ENCODE results near the gene CROT.
A peak's percentile ranks its signal among the peaks of the same experiment; 100 is the strongest.
"Not testable (repeated sequence)": the region's sequence is repeated elsewhere in the genome, so short reads cannot be mapped to it uniquely, and the experiment has no call there.

CROT gene, protein sequence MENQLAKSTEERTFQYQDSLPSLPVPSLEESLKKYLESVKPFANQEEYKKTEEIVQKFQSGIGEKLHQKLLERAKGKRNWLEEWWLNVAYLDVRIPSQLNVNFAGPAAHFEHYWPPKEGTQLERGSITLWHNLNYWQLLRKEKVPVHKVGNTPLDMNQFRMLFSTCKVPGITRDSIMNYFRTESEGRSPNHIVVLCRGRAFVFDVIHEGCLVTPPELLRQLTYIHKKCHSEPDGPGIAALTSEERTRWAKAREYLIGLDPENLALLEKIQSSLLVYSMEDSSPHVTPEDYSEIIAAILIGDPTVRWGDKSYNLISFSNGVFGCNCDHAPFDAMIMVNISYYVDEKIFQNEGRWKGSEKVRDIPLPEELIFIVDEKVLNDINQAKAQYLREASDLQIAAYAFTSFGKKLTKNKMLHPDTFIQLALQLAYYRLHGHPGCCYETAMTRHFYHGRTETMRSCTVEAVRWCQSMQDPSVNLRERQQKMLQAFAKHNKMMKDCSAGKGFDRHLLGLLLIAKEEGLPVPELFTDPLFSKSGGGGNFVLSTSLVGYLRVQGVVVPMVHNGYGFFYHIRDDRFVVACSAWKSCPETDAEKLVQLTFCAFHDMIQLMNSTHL

DNA sequence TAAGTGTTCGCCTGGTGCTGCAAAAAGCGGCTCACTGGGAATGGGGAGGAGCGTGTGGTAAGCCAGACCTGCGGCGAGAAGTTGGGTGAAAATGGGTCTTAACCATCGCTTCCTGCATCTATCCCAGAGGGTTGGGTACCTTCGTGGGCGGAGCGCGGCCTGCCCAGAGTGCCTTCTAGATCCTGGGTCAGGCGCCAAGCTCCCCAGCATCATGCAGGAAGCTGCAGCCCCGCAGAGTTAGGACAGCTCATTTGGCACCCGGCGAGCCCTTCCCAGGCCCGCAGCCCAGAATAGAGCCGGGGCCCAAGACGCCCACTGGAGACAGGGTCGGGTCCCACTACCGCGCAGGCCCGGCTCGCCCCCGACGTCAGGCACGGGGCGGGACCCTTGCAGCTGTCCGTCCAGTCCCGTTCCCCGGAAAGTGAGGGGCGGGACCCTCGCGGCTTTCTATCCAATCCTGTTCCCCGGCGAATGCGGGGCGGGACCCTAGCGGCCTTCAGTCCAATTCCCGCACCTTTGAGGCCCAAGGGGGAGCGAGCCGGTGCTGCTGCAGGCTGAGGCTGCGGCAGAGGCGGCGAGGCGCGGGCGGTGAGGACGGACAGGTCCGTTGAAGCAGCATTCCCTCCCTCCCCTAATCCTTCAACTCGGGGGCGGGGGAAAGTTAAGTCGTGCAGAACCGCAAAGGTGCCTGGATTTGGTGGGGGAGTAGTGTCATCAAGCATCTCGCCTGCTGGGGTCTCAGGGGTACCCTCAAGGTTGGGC lies at the start of gene CROT:
TSS of gene CROT (plus strand) at position 499 of the 762 bp plus-strand sequence. CDS start 3,405 bp downstream, outside the sequence.
- peak; percentile 92 to 95 for DNase-seq

DNA sequence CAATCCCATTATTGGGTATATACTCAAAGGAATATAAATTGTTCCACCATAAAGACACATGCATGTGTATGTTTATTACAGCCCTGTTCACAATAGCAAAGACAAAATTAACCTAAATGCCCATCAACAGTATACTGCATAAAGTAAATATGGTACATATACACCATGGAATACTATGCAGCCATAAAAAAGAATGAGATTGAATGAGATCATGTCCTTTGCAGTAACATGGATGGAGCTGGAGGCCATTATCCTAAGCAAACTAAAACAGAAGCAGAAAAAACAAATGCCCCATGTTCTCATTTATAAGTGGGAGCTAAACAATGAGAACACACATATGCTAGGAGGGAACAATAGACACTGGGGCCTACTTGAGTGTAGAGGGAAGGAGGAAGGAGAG lies 44.7 kb upstream of the CROT start:
- no peak for DNase-seq

DNA sequence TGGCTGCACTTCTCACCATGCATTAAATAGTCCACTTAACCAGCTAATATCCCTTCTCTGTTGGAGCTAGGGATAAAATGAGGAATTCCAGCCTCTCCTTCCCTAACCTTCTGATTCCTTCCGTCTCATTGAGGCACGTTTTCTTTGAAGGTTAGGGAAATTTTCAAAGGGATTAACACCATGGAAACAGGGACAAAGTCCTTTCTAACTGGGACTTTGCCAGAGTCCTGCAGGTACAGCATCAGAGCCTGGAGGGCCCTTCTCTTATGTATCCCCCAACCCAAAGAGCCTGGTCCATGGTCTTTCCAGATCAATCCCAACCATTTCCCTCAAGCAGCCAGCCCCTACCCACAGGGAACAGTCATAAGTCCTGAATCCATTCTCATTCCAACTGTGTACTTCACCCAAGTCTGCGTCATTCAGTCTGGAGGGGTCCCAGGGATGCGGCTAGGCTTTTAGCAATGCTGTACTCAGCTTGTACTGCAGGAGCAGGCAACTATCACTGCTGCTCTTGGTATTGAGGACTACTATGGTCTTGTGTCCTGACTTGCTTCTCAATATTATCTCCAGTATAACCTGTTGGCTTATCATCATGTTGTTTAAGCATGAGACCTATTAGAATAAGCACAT lies 34.6 kb upstream of the CROT start:
- no peak for DNase-seq

DNA sequence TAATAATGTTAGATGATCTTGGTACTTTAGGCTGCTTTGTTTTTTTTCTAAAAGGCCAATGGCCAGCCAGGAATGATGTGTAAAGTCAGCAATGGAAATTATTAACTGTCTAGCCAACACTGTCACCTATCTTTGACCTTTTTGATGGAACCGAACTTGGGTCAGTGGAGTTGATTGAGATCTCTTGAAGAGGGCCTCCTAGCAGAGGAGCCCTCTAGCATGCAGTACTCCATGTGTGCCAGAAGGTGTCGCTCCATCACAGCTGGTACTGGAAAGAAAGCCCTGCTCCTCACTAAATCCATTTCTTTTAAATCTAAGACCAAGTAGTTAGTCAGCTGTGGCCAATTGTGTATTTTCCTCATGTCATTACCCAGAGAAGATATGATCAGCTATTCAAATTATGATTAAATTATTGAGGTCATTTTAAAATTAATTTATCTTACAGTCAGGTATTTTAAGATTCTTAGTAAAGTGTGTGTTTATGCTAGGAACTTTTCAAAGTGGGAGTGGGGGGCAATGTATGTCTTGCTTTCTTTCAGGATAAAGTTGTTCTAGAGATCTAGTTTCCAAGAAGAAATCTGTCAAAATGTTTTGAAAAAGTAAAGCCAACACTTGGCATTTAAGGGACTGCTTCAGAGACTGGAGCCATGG lies 33.1 kb upstream of the CROT start:
- peak in 1 of 2 experiments; percentile 25 for DNase-seq

DNA sequence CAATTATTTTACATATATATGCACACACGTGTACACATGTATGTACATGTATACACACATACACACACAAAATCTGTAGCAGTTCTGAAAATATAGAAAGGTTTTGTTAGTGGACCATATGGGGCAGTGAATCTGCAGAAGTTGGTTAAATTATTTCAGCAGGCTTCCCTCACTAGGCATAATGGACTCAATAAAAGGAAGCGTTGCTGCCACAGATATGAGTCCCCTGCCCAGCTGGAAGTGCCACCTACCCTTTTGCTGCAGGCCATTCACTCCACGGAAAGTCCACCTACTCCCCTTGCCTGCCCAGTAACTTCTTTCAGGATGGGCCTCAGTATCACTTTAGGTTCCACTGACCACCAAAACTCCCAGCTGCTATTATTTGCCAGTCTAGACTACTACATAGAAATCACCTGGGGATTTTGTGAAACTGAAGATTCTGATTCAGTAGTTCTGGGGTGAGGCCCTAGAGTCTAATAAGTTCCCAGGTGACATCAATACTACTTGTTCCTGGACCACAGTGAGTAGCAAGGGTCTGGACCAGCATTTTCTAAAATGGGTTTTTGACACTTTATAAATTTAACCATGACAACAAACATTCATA lies 29.3 kb upstream of the CROT start:
- DNase-seq, result no peak

DNA sequence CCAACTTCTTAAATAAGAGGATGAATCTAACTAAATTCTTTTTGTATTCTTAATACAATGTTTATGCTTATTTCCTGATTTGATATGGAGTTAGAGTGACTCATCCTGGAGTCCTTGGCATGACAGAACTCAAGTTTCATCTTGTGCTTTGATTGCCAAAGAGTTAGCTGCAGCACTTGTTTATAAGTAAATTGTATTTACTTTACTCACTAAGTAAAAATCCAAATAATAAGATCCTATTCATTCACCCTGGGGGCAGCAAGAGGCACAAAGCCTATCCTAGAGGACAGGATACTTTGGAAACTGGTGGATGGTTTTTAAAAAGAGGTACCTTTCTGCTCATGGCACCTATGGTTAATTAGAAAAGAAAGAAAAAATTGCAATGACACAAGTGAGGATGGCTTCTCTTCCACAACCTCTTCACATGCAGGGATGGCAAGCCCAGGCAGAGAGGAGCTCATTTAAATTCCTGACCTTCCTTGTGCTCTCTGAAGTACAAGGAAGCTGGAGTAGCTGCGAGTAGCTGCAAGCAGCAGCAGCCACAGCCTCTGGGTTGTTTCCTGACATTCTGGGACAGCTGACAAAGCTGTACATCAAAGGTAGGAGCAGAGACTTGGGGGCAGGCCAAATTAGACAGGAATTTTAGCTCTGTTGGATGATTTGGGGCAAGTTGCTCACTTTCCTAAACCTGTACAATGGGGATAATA lies 28.5 kb upstream of the CROT start:
- no peak for DNase-seq

DNA sequence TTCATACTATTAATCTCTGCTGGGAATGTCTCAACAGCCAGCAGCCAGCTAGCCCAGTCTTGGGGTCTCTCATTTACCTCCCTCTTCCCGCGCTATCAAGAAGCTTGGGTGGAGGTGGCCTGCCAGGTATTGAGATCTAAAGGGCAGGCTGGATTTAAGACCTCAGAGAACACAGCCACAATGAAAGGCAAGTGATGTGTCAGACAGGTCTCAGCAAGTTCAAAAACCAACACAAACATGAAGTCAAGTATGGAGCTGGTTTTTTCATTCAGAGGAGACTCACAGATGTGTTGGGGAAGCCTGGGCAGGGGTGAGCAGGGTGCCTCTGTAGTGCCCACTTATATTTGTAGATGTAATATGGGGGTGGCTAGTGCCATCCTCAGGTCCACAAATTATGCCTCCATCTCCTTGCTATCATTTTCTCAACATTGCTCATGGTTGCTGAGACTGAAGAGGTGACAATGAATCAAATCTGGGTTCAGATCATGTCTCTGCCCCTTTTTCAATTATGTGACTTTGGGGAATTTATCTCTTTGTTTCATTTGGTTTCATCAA lies 27.7 kb upstream of the CROT start:
- DNase-seq, result no peak

DNA sequence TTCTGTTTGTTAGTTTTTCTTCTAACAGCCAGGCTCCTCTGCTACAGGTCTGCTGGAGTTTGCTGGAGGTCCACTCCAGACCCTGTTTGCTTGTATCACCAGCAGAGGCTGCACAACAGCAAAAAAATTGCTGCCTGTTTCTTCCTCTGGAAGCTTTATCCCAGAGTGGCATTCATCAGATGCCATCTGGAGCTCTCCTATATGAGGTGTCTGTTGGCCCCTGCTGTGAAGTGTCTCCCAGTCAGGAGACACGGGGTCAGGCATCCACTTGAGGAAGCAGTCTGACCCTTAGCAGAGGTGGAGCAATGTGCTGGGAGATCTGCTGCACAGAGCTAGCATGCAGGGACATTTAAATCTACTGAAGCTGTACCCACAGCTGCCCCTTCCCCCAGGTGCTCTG lies 26.7 kb upstream of the CROT start:
- DNase-seq, result no peak

DNA sequence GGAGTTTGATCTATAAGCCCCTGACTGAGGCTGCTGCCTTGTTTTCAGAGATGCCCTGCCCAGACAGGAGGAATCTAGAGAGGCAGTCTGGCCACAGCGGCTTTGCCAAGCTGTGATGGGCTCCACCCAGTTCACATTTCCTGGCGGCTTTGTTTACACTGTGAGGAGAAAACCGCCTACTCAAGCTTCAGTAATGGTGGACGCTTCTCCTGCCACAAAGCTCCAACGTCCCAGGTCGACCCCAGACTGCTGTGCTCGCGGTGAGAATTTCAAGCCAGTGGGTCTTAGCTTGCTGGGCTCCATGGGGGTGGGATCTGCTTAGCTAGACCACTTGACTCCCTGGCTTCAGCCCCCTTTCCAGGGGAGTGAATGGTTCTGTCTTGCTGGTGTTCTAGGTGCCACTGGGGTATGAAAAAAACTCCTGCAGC lies 26.3 kb upstream of the CROT start:
- not testable (repeated sequence) for DNase-seq

DNA sequence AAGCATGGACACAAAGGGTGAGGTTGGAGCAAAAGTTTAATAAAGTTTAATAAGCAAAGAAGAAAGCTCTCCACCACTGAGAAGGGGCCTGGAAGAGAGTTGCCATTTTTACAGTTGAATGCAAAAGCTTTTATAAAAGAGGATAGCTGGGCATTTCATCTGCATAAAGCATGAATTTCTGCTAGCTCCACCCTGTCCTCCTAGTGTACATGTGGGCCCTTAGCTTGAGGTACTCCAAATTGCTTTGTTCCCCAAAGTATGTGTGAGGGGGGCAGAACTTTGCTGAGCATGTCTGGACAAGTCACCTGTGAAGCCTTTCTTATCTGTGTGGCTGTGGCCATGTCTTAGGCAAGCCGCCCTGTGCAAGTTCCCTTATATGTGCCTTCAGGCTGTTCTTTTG lies 22.6 kb upstream of the CROT start:
- DNase-seq, result no peak

DNA sequence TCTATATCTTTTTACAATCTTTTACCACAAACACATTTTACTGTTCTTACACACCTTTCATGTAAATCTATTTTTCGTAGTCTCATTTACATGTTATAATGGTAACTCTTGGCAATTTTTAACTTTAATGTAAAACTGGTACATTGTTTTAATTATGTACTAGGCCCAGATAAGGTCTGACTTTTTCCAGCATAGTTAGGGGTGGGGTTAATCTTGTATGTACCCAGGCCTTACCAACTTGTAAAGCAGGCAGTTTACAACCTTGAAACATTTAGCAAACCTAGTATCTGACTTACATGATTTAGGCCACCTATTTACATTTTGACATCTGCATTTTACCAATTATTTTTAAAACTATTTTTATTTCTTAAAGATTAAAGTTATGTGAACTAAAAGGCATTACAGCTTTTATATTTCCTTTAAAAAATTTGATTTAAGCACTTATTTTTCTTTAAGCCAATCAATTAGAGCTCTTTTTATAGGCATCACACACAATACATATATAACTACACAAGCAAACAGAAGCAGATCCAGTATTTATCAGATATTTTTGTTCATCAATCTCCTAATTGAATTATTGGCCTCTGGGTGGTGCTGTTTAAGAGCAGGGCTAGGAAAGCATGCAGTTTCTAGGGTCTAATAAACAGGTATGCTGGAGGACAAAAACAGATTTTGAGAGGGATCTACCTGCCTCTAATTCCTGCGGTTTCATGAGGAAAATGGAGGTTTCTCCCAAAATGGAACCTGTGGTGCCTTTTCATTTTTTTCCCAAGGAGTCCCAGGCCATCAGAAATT lies 19.7 kb upstream of the CROT start:
- DNase-seq, result no peak

DNA sequence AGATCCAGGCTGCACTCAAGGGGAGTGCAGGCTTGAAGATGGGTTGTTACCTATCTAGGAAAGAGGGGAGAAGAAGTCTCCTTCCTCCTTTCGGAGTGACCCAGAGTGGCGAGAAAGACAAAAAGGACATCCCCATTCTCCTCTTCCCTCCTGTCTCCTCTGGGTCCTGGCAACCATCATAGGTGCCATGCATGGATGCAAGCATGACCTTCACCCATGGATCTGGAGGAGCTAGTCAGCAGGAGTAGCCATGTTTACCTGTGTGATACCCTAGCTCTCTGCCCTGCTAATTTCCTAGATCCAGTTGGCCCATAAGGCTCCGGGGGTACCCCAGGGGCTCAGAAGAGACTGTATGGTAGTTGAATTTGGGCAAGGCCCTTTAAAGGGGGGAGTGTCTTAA lies 17.2 kb upstream of the CROT start:
- no peak for DNase-seq

DNA sequence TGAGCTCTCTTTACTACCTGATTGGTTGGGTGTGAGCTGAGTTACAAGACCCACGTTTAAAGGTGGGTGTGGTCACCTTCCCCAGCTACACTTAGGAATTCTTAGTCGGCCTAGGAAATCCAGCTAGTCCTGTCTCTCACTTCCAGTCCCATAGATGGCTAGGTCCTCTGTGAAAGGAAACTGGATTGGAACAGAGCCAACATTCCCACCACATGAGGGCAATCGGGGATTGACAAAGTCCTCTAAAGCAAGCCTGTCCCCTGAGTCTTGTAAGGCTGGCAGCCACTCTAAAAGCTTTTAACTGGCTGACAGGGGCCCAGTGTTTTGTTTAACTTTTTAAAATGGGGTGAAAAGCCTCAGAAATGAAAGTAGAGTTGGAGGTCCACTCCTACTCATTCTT lies 15.1 kb upstream of the CROT start:
- DNase-seq, result no peak

DNA sequence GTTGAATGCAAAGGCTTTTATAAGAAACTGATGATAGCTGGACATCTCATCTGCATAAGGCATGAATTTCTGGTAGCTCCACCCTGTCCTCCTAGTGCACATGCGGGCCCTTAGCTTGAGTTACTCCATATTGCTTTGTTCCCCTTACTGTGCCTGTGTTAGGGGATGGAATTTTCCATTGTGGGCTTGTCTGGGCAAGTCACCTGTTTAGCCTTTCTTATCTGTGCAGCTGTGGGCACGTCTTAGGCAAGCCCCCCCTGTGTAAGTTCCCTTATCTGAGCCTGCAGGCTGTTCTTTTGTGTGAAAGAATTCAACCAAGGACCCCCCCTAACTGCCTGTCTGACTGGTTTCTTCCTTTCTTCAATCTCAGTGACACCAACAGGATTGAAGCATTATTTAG lies 14.5 kb upstream of the CROT start:
- no peak for DNase-seq

DNA sequence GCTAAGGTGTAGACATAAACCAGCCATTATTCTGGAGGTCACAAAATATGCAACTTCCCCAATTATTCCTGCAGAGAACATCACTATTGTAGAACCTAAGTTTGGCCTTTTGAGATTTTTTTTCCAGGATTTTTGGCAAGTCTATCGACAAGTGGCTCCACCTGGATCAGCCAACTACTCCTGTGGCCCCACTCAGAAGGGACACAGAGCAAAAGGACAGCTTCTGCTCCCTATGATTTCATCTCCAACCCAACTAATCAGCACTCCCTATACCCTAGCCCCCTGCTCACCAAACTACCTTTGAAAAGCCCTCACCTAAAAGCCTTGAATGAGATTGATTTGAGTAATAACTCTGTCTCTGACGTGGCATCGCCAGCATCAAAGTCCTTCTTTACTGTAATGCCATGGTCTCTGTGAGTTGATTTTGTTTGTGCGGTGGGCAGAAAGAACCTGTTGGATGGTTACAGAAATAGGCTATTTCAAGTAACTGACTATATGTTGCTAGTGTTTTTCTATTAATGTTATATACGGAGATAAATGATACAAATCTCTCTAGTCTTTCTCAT lies 13.7 kb upstream of the CROT start:
- no peak for DNase-seq

DNA sequence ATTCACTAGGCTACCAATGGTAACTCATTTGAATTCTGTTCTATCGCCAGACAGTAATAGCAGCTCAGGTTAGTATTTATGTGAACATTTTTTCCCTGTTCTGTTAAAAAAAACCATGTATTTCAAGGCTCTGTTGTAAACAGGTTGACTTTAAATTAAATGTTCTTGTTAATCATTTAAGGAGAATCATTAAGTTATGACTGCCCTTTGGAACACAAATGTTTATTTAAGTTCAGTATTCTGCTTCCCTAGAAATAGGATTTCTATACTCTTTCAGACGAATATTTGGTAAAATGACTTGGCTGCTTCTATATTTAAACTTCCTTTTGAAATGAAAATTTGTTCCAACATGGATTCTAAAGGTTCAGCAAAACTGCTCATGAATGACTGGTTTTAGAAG lies 13.1 kb upstream of the CROT start:
- no peak for DNase-seq

DNA sequence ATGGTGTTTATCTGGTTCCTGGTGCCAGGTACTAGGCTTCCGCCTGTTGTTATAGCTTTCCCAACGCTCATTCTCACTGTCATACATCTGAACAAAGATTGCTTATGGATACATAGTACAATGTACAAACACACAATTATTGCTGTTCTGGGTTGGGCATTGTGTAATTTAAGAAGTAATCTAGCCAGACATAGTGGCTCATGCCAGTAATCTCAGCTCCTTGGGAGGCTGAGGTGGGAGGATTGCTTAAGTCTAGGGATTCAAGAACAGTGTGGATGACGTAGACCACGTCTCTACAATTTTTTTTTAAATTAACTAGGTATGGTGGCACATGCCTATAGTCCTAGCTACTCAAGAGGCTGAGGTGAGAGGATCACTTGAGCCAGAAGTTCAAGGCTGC lies 9.3 kb upstream of the CROT start:
- no peak for DNase-seq

DNA sequence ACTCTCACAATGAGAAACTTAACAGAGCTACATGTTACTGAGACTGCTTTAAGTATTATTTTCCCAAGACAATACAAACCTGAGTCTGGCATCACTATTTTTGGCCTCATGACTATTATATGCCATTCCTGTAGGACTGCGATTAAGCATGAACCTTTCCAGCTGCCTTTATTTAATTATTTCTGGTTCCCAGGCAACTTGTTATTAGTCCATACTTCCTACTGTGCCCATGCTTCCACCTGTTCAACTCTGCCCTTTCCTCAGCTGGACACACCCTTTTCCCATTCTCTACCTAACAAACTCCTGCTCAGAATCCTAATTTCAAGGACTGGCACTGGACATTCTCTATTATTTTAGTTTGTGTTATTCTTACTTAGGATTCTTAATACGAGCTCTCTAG lies 8.1 kb upstream of the CROT start:
- no peak for DNase-seq

DNA sequence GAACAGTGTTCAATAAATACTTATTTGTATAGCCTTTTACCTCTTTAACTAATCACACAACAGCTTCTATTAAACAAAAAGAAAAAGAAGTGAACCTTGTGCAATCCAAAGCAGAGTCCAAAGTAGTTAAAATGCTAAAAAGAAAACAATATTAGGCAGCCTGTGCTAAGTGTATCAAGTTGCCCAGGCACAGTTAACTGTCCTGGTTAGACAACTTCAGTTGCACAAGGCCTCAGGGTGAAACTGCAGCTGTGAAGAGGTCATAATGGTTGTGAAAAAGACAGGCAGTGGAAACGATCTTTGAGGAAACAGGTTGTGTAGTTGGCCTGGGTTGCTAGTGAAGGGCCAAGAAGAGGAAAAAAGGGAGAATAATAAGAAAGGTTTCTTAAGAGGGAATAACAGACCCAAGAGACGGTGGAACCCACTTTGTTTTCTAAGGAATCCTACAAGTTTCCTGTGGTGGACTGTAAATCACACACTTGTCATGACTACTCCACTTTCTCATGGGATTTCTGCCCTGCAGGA lies 6.0 kb upstream of the CROT start:
- DNase-seq, result no peak

DNA sequence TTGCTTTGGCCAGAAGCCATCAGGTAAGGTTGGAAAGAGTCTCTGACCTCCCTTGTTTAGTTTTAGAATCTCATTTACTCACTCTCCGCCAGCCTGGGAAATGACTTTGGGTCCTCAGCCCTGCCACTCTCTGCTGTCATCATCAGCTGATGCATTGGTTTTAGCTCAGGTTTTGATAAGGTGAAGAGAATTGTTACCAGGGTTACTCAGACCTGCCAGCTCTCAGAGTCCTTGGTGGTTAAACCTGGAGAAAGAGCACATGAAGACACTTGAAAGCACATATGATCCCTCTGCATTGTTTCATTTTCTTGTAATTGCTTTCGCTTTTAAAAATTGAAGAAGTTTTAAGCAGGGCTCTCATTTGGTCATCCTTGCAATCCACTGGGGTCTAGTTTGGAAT lies 4.0 kb upstream of the CROT start:
- DNase-seq, result no peak

Measured in cerebellar nuclear complex (tissue), 1 donor.